SKM-1 (cell line): Measurements from ENCODE around the gene MACIR.
"Not testable (repeated sequence)": the region's sequence is repeated elsewhere in the genome, so short reads cannot be mapped to it uniquely, and the experiment has no call there.

Experiments
- DNase-seq: peaks from one replicate; lab custom pipeline; 2025; ENCODE audit not compliant: unreplicated experiment; lab: John Stamatoyannopoulos, UW

Gene MACIR, protein sequence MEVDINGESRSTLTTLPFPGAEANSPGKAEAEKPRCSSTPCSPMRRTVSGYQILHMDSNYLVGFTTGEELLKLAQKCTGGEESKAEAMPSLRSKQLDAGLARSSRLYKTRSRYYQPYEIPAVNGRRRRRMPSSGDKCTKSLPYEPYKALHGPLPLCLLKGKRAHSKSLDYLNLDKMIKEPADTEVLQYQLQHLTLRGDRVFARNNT

DNA sequence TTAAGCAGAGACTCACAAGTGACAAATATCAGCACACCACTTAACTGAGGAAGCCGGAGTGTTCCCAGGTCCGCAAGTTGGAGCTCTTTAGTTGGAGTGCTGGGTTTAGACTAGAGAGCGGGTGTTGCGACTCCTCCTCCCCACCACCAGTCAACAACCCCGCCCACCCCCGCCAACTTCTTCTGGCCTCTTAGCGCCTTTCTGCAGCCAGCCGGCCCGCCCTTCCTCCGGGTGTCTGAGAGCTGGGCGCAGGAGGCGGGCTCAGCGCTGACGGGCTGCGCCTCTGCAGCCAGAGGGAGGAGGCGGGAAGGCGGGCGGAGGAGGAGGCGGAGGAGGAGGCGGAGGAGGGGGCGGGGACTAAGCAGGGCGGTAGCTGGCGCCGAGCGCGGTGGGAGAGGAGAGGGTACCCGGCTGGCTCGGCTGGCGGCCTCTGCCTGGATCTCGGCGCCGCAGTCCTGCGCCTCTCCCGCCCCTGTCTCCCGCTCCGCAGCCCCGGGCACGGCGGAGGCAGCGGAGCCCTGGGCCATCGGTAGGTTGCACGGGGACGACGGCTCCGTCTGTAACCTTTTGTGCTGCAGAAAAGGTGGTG is at the start of gene MACIR:
TSS of gene MACIR (plus strand) at position 396 of the 589 bp plus-strand sequence. CDS start 17,157 bp downstream, outside the sequence.
- DNase-seq: peak; percentile 95

DNA sequence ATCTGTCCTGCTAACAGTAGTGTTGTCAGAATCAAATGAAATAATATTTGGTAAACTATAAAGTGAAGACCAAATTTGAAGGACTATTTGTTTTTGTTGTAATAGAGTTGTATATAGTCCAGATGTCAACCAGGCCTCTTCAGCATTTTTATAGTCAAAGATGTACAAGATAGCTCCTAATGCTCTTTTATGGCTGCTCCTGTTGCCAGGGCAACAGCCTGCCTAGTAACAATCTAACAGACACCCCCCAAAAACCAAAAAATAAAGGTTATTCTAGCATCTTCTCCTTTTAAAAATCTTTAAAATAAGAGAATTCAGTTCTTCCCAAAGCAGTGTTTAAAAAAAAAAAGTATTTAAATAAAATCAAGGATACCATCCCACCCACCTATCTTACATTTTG is 49.5 kb upstream of the MACIR start:
- no peak for DNase-seq

DNA sequence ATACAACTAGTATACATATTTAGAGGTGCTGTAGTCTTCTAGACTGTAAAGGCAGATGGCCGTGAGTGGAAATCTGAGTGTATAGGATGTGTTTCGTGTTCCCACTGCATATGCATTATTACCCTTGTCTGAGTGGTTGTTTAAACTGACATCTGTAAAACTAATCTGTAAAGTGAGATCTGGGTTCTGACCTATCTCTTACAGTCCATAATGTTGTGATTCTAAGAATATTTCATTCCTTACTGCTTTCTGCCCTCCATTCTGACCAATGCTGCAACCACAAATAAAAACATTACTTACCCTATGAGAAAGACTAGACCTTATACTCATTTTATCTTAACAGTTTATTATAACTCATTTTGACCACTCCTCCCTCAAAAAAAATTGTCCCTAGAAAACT is 47.6 kb upstream of the MACIR start:
- no peak for DNase-seq

DNA sequence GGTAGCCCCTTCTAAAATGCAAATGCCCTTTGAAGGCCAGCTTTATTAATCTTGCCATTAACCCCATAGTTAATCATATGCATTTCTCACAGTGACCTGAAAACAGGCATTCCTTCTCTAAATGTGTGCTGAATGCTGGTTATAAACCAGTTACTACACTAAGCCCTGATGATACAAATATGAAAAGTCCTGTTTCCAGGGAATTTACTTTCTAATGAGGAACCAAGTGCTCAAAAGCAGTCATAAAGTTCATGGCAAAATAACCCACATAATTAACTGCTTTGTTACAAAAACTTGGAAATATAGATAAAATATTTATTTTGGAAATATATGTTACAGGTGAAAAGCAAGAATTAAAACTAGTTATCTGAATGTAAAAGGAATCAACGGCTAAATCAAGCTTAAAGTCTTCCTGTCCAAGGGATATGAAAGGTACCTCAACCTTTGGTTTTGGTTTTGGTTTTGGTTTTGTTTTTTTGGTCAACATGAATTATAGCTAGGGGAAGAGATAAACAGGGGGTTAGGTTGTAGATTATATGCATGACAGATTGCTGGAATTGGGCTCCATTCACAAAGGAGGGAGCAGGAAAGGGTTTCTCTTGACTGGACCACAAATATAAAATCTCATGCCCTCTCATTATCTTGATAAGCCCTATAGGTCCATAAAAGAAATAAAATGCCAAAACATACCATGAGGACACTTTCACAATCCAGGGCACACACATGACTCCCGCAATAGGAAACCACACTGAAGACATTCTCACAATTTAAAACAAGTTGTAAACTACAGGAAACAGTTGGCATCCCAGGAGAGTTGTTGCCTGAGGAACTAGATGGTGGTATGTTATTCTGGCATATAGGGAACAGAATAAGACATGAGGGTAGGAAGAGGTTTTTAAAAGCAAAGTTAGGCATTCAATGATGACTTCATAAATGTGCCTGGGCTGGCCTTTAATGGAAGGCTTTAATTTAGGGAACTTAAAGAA is 46.7 kb upstream of the MACIR start:
- DNase-seq: no peak

DNA sequence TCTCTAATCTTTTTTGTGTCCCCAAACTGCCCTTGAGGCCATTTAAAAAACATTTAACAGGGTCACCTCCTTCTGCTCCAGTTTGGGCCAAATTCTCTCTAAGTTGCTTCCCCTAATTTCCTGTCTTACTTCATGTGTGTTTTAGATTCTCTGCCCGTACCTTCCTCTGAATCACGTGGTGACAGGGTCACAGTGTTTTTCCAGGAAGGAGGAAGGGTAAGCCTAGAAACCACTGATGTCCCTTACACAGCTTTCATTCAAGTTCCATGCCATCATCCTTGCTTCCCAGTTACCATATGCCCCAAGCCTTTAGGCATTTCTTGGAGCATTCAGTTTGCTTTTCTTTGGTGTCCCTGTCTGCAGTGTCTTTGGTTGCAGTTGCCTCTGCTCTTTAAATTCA is 42.4 kb upstream of the MACIR start:
- no peak for DNase-seq

DNA sequence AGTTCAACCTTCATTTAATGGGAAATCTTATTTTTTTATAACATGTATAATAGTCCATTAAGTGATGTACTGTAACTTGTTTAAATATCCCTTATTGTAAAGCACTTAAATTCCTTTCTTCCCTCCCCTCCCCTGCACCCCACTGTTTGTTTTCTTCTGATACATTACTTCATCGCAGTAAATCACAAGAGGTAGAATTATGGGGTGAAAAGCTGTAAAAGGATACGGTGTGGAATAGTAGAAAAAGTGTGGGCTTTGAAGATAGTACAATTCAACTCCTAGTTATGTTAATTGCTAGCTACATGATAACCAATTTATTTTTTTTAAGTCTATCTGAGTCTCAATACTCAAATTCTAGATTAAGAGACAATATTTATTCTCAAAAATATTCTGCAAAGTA is 41.9 kb upstream of the MACIR start:
- no peak for DNase-seq

DNA sequence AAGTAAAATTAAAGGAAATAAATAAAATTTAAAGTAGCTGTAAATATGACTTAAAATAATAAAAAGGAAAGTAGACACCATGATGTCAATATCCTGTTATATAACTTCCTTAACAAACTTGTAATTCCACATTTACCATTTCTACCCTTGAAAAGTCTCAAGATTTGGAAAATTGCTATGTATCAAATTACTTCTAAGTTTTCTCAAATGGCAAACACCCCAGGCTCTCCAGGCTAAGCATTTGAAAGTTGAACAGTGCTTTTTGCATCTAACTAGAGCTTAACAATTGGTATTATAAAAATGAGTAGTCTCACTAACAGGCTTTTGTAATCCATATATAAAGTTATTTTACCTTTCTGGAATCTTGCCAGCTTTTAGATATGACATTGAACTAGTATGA is 41.5 kb upstream of the MACIR start:
- no peak for DNase-seq

DNA sequence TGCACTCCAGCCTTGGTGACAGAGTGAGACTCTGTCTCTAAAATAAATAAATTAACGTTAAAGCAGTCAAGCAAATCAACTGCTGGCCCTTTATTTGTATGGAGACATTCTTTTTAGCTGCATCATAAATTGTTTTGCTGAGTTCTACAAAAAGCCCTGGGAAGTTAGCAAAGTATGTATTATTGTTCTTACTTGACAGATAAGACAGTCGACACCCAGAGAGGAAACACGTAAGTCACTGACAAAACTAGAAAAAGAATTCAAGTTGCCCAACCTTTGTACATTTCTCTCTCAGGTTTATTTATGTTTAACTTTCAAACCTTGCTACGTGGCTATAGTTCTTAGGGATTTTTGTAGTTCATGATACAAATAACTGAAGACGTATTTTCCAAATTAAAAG is 40.4 kb upstream of the MACIR start:
- DNase-seq: no peak

DNA sequence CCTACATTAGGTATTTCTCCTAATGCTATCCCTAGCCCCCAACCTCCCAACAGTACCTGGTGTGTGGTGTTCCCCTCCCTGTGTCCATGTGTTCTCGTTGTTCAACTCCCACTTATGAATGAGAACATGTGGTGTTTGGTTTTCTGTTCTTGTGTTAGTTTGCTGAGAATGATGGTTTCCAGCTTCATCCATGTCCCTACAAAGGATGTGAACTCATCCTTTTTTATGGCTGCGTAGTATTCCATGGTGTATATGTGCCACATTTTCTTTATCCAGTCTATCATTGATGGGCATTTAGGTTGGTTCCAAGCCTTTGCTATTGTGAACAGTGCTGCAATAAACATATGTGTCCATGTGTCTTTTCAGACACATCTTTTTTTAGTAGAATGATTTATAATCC is 39.5 kb upstream of the MACIR start:
- DNase-seq: not testable (repeated sequence)

DNA sequence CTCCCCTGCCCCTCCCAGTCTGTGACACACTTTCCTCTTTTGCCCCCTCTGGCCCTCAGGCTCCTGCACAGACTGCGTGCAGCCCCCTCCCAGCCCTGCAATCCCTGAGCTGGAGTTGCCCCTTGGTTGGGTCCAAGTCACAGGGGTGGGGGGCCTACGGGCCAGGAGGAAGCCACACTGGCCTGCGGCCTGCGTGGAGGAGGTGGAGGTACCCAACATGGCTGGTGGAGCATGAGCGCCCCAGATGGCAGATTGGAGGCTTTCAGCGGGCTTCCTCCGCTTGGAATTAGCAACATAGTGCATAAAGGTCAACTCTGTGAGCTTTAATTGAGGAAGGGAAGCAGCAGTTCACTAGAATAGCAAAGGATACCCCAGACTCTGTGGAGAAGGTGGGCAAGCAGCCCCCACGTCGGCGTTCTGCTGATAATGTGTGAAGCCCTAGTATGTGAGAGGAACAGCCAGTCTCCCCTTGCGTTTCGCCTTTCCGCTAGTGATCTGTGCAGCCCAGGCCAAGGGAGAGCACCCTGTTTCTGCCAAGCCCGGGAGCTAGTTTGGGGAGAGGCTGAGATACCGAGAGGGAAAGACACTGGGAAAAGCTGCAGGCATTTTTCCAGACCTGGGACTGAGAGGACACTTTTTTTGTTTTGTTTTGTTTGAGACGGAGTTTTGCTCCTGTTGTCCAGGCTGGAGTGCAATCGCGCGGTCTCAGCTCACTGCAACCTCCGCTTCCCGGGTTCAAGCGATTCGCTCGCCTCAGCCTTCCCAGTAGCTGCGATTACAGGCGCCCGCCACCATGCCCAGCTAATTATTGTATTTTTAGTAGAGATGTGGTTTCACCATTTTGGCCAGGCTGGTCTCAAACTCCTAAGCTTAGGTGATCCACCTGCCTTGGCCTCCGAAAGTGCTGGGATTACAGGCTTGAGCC is 35.3 kb upstream of the MACIR start:
- no peak for DNase-seq

DNA sequence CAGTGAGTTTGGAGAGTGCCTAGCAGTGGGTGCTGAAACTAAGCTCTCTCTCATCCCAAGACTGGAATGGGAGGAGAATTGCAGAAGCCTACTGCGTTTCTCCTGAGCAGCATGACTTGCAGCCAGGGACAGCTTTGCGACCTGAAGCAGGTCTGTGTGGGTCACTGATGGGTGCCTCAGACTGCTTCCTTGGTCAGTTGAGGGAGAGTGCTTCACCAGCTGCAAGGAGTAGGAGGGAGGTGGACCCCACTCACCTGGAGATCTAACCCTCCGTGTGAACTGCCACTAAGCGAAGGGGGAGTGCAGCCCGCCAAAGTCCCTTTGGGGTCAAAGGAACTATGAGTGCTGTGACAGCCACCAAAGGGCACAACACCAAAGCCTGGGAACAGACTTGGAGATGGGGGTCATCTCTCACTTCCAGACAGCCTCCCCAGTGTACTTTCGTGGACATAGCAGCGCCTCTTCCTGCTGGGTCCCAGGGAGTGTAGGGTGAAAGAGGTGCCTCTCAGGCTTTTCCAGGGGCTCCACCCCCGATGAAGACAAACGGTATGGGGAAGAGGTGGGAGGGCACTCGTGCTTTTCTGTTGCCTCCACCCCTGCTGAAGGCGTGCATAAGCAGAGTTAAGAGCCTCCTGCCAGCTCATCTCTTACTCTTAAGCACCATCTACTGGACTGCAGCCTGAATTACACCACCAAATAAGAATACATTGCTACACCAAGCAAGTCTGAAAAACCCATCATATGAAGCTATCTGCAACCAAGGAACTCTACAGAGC is 34.3 kb upstream of the MACIR start:
- peak; percentile 56 for DNase-seq

DNA sequence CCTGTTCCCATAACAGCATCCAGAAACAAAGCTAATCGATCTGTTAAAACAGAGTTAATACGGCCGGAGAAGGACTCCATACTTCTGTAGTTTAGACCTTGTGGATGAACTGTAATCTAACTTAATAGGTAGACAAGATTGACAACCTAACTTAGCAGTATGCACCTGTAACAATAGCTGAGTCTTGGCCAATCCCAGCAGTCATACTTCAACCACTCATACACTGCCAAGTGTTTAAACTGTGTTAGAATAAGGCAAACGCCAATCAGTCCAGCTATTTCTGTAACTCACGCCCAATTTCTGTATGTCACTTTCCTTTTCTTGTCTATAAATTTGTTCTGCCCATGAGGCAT is 33.7 kb upstream of the MACIR start:
- DNase-seq: no peak

DNA sequence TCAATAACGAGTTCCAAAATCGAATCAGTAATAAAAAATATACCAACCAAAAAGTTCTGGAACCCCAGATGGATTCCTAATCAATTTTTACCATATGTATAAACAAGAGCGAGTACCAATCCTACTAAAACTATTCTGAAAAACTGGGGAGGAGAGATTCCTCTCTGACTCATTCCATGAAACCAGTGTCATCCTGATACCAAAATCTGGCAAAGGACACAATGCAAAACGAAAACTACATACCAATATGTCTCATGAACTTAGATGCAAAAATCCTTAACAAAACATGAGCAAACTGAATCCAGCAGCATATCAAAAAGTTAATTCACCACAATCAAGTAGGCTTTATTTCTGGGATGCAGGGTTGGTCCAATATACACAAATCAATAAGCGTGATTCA is 30.5 kb upstream of the MACIR start:
- no peak for DNase-seq

DNA sequence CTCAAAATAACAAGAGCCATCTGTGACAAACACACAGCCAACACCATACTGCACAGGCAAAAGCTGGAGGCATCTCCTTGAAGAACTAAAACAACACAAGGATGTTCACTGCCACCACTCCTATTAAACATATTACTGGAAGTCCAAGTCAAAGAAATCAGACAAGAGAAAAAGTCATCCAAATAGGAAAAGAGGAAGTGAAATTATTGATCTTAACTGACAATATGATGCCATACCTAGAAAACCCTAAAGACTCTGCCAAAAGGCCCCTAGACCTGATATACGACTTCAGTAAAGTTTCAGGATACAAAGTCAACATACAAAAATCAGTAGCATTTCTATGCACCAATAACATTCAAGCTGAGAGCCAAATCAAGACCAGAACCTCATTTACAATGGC is 30.0 kb upstream of the MACIR start:
- DNase-seq: no peak

DNA sequence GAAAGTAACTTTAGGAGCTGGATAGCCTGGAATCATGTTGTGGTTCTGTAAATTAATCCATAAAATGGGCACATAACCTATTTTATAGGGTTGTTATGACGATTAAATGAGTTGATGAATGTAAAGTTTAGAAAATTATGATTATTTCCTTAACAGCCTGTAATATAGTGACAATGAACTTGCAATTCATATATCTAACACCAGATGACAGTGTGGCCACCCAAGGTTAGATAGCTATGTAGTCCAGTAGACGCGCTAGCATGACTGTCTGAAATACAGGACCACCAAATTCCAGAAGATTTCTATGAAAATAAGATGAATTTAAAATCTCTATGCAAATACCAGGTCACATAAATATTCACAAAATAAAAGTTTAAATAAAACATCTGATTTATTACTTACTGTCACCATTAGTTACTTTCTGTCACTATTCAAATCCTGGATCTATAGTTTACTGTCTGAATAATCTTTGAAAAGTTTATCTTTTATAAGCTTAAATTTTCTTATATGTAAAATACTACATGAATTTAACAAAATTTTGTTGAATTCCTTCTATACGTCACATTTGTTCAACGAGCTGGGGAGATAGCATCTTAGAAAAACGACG is 26.1 kb upstream of the MACIR start:
- peak; percentile 13 for DNase-seq

DNA sequence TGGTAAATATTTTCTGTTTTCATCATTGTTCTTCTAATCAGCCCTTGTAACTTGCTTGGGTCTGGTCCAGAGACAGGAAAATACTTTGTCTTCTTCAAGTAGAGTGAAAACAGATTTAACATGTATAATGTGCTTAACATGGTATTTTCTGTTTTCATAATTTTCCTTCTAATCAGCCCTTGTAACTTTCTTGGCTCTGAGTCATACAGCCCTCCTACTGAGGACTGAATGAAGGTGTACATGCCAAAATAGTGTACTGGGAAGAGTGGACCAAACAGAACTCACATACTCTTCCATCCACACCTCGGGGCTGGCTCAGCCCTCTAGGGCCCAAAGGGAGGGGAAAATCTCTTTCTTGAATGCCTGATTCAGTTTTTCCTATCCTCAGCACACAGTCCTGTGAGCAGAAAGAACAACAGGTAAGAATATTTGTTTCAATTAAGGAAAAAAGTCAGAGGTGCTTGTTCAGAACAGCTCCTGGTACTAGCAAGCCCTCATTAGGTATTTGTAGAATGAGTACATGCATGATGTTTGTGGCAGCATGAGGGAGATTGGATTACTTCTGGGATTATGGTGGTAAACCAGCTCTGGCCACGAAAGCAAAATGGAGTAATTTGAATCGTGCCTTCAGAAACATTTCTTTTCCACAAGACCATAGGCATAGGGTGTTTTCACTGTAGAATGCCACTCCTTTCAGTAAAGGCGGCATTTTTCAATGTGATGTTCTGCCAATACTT is 24.2 kb upstream of the MACIR start:
- no peak for DNase-seq

DNA sequence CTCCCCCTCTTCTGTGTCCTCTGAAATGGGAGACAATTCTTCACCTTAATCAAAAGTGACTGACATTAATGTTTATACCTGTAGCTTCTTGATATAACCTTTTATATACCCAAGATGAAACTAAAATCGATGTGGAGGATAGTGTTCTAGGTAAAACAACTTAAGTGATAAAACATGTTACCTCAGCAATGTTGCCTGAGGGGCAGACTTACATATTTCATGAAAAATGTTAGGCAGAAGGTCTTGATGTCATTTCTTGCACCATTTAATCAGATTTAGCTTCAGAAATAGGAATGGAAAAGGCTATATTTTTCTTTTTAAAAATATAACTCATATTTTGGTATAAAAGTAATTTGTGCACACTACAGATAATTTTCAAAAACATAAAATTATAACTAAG is 22.7 kb upstream of the MACIR start:
- DNase-seq: no peak

DNA sequence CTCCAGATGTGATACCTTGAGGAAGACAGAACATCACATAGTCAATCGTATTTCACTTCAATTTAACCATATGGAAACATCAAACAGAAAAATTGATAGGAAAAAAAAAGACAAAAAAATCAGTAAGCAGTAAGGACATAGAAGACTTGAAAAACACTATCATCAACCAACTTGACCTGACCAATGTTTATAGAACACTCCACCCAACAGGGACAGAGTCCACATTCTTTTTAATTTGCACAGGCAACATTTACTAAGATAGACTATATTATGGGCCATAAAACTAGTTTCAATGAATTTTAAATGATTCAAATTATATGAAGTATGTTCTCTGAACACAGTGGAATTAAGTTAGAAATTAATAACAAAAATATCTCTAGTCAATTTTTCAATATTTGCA is 20.8 kb upstream of the MACIR start:
- DNase-seq: no peak

DNA sequence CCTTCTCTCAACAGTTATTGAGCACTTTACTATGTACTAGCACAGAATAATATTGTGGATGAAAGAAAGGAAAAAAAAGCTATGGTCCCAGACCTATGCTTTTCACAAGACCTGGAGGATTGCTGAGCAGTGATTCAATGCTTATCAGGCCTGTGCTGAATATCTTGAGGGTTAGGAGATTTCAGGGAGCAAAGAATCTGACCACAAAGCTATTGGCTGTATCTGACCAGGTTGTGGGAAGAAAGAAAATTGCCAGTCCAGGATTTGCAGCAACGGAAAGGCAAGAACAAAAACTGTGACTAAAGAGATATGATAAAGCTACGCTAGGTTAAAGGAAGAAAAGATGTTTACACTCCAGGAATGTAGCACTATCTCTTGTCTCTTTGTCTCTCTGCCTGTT is 14.9 kb upstream of the MACIR start:
- DNase-seq: no peak
